ENCODE data around the gene C18orf54.
"Not testable (repeated sequence)": the region's sequence is repeated elsewhere in the genome, so short reads cannot be mapped to it uniquely, and the experiment has no call there.

C18orf54 gene

DNA sequence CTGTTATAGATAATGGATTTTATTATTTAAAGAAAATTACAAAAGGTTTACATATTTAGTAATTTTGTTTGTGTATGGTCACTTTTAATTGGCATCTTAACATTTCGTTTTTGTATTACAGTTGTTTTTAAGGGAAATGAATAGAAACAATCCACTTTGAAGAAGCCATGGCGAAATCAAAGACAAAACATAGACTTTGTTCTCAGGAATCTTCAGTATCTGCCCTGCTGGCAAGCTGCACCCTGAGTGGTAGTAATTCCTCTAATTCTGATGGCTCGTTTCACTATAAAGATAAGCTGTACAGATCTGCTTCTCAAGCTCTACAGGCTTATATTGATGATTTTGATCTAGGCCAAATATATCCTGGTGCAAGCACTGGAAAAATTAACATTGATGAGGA, 2.7 kb downstream of the C18orf54 start:
- Mint-ChIP-seq H3K27me3 (no peaks in the 10 kb centered on the region), H3K4me3 (no peak overlapping the region), H3K27ac (no peak overlapping the region), H3K9me3 (ENCODE audit: low read depth) (no peaks in the 10 kb centered on the region), H3K36me3 (peaks cover 4% of the 10 kb centered on the region), H3K4me1 (ENCODE audit: low read depth) (peaks cover 13% of the 10 kb centered on the region)

DNA sequence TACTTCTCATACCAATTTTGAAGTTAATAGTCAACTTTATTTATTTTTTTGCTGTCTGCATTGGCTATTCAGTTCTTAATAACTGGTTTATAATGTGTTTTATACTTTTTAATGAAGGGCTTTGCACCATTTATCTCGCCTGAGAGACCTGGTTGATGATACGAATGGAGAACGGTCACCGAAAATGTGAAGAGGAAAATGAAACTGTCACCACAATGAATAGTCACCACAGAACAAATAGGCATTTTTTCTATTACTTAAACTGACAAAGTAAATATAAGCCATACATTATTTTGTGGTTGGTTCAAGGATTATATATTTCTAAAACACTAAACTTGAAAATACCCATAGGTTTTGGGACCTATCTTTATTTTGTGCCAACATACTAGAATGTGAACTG, 20.4 kb downstream of the C18orf54 start:
- Mint-ChIP-seq H3K27ac (no peak overlapping the region), H3K27me3 (no peaks in the 10 kb centered on the region), H3K4me1 (ENCODE audit: low read depth) (no peaks in the 10 kb centered on the region), H3K9me3 (ENCODE audit: low read depth) (no peaks in the 10 kb centered on the region), H3K36me3 (peaks cover 9% of the 10 kb centered on the region), H3K4me3 (no peak overlapping the region)

DNA sequence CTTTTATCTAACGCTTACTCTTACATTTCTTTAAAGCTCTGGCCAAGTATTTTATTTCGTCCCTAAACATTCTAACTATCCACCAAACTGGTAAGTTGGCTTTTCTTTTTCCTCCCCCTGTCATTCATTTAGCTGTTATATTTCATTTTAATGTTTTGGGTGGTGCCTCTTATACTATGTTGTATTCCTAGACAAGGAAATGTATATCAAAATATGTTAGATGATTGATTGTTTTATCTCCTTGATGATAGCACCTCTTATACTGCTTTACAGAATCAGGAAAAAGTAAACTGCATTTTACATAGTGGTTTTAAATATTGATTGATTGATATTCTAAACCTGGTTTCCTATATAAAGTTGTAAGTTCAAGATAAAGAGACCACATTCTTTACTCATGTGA, 23.9 kb downstream of the C18orf54 start:
- Mint-ChIP-seq H3K27me3 (no peaks in the 10 kb centered on the region), H3K36me3 (peaks cover 2% of the 10 kb centered on the region), H3K9me3 (ENCODE audit: low read depth) (no peaks in the 10 kb centered on the region), H3K4me1 (ENCODE audit: low read depth) (no peaks in the 10 kb centered on the region), H3K27ac (no peak overlapping the region), H3K4me3 (no peak overlapping the region)

DNA sequence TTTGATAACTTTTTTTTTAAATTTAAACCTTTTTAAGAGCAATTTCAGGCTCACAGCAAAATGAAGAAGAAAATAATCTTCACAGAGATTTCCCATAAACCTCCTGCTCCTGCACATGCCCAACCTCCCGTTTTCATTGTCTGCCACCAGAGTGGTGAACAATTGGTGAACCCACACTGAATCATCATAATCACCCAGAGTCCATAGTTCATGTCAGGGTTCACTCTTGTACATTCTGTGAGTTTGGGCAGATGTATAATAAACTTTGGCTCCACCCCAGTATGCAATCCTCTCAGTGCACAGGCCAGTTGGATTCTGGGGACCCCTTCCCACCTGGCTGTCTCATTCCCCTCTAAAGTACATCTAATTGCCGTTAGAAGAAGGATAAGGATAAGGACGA, 24.4 kb downstream of the C18orf54 start:
- Mint-ChIP-seq H3K9me3 (ENCODE audit: low read depth) (no peaks in the 10 kb centered on the region), H3K4me1 (ENCODE audit: low read depth) (no peaks in the 10 kb centered on the region), H3K4me3 (no peak overlapping the region), H3K27ac (no peak overlapping the region), H3K27me3 (no peaks in the 10 kb centered on the region), H3K36me3 (peaks cover 2% of the 10 kb centered on the region)

DNA sequence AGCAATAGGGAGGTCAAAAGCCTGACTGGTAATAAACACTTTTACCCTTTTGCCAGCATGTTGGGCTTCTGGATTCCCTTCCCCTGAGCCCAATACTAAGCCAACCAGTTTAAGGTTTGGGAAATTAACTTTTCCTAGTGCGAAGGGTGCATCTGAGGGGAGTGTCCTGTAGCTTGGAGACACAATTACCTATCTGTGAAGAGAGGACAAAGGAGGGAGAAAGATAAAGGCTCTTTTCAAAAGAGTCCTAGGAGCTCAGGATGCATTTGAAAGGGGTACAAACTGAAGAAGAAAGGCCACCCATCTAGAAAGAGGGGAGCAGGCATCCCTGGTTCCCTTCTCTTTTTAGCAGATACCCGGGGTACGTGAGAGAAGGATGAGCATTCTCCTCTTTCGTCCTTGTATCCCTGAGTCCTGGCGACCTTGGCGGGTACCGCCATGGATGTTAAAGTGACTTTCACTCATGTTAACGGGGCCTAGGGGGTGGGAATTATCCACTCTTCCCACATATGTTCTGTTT, 25.1 kb downstream of the C18orf54 start:
- H3K27ac Mint-ChIP-seq = no peak overlapping the region
- peaks cover 2% of the 10 kb centered on the region for H3K36me3 Mint-ChIP-seq
- H3K4me1 Mint-ChIP-seq (ENCODE audit: low read depth) = no peaks in the 10 kb centered on the region
- H3K9me3 Mint-ChIP-seq (ENCODE audit: low read depth) = no peaks in the 10 kb centered on the region
- H3K4me3 Mint-ChIP-seq = no peak overlapping the region
- H3K27me3 Mint-ChIP-seq = no peaks in the 10 kb centered on the region

DNA sequence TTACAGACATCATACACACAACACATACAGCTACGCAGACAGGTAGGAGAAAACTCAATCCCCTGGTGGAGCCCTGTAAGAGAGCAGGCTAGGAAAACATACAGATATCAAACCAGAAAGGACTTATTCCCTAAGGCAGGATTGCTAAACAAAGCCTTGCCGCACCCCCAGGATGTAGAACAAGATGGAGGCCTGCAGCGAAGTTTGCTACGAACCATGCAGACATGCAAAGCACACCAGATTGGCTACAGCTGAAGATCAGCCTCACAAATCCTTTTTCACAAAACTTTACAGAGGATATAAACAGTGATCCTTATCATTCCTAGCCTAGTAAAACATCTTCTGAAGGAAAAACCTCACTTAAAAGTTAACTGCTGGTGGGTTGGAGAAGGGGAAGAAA, 28.3 kb downstream of the C18orf54 start:
- no peaks in the 10 kb centered on the region for H3K4me1 Mint-ChIP-seq (ENCODE audit: low read depth)
- H3K27me3 Mint-ChIP-seq = peaks cover 8% of the 10 kb centered on the region
- no peak overlapping the region for H3K4me3 Mint-ChIP-seq
- H3K36me3 Mint-ChIP-seq = no peaks in the 10 kb centered on the region
- H3K27ac Mint-ChIP-seq = no peak overlapping the region
- H3K9me3 Mint-ChIP-seq (ENCODE audit: low read depth) = no peaks in the 10 kb centered on the region

DNA sequence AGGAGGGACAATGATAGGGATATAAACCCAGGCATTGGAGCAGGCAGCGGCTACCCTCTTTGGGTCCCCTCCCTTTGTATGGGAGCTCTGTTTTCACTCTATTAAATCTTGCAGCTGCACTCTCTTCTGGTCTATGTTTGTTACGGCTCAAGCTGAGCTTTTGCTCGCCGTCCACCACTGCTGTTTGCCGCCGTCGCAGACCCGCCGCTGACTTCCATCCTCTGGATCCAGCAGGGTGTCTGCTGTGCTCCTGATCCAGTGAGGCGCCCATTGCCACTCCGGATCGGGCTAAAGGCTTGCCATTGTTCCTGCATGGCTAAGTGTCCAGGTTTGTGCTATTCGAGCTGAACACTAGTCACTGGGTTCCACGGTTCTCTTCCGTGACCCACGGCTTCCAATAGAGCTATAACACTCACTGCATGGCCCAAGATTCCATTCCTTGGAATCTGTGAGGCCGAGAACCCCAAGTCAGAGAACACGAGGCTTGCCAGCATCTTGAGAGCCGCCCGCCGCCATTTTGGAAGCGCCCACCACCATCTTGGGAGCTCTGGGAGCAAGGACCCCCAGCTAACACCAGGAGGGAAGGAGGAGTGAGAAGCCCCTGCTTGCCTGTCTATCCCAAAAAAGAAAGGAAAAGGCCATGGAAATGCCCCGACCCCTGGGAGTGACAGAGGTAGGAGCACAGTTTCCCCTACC, 29.2 kb downstream of the C18orf54 start:
- H3K27ac Mint-ChIP-seq; H3K36me3 Mint-ChIP-seq; H3K4me3 Mint-ChIP-seq; H3K27me3 Mint-ChIP-seq; H3K4me1 Mint-ChIP-seq (ENCODE audit: low read depth); H3K9me3 Mint-ChIP-seq (ENCODE audit: low read depth): not testable (repeated sequence)

DNA sequence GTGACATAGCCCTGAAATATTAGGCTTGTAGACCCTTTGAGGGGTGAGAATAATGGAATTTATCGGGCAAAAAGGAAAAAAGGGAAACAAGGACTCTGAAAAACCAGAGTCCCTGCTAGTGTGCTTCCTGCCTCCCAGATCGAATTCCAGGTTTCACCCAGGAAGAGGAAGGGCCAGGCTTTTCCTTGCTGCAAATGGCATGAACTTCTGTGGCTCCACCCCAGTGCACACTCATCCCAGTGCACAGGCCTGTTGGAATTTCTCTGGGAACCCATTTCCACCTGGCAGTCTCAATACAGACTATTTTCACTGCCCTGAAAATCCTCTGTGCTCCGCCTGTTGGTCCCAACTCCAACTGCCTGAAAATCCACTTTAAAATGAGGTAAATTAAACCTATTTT, 29.9 kb downstream of the C18orf54 start:
- Mint-ChIP-seq H3K9me3 (ENCODE audit: low read depth) (no peaks in the 10 kb centered on the region), H3K27ac (no peak overlapping the region), H3K4me1 (ENCODE audit: low read depth) (no peaks in the 10 kb centered on the region), H3K27me3 (peaks cover 13% of the 10 kb centered on the region), H3K36me3 (no peaks in the 10 kb centered on the region), H3K4me3 (no peak overlapping the region)

DNA sequence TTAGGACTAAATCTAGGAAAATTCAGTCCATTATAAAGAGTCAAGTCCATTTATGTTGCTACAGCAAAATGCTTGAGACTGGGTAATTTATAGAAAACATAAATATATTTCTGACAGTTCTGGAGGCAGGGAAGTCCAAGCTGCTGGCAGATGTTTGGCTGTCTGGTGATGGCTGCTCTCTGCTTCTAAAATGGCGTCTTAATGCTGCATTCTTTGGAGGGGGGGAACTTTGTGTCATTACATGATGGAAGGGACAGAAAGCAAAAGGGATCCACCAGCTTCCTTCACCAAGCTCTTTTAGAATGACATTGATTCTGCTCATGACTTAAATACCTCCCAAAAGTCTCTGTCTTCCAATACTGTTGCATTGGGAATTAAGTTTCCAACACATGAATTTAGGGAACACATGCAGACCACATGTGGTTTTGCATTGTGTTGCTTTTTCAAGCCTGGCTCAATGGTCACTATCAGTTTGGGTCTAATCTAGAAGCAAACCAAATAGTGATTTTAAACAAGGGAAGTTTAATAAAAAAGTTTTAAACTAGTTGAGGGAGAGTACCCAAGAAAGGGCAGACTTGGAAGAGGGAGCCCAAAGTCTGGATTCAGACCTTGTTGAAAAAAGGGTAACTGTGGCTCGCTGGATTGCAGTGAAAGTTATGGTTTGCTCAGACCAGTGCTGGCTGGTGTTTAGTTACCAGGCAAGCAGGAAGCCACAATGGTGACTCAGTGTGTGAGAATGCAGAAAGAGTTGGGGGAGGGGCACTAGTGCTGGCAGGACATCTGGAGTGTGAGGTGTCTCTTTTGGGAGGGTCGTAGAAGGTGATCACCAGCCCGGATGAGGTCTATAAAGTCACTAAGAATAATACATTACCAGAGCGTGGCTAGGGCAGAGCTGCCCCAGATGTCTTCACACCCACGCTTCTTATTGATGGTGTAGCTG, 30.8 kb downstream of the C18orf54 start:
- H3K4me1 Mint-ChIP-seq (ENCODE audit: low read depth) = no peaks in the 10 kb centered on the region
- H3K27ac Mint-ChIP-seq = no peak overlapping the region
- peaks cover 13% of the 10 kb centered on the region for H3K27me3 Mint-ChIP-seq
- no peaks in the 10 kb centered on the region for H3K9me3 Mint-ChIP-seq (ENCODE audit: low read depth)
- no peaks in the 10 kb centered on the region for H3K36me3 Mint-ChIP-seq
- no peak overlapping the region for H3K4me3 Mint-ChIP-seq

DNA sequence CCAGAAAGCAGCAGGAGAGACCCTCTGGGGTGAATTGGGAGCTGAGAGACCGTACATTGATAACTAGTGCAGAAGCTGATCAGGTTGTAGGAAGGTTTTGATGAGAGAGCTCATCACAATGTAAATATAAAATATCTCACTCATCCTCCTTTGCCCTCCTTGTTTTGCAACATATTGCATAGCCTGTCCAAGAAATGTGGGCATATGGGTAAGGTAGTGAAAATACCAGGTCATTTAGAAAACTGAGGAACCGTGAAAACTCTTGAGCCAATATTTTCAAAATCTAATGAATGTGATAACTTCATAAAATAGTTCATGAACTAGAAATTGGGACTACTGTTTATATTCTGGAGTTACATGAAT, 31.4 kb downstream of the C18orf54 start:
- Mint-ChIP-seq H3K27ac (no peak overlapping the region), H3K36me3 (no peaks in the 10 kb centered on the region), H3K4me3 (no peak overlapping the region), H3K9me3 (ENCODE audit: low read depth) (no peaks in the 10 kb centered on the region), H3K27me3 (peaks cover 13% of the 10 kb centered on the region), H3K4me1 (ENCODE audit: low read depth) (no peaks in the 10 kb centered on the region)

DNA sequence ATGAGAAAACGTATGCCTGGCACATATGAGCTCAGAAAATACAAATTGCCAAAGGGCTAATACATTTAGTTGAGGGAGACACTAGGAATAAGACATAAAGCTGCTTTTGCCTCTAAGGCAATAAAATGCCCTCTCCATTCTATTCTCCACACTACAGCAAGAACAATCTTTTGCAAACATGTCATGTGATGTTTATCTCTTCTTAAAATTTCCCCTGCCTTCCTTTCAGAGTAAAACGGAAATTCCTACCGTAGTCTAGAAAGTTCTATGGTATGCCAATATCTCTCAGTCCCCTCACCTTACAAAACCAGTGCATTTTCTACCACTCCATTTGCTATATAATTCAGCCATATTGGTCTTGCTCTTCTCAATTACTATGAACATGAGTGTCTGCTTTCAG, 33.1 kb downstream of the C18orf54 start:
- H3K9me3 Mint-ChIP-seq (ENCODE audit: low read depth) = no peaks in the 10 kb centered on the region
- H3K36me3 Mint-ChIP-seq = no peaks in the 10 kb centered on the region
- no peaks in the 10 kb centered on the region for H3K4me1 Mint-ChIP-seq (ENCODE audit: low read depth)
- H3K27ac Mint-ChIP-seq = no peak overlapping the region
- H3K4me3 Mint-ChIP-seq = no peak overlapping the region
- peaks cover 13% of the 10 kb centered on the region for H3K27me3 Mint-ChIP-seq

DNA sequence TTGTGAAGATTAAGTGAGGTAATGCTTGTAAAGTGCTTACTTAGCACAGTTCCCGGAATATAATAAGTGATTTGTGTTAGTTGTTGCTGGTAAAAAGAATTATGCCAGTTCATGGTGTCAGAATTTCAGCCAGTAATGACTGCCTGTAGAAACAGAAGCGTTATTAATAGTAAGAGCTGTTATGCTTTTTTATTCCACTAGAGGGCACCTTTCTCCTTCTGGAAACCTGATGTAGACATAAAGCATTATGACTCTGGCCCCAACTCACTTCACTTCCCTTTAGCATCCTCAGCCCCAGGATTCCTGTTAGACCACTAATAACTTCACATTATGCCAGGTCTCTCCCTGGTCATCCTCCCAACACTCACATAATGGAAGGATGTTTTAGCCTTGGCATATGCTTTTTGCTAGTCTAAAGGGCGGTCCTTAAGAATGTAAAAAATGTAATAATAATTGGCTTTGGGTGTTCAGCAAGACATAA, 34.9 kb downstream of the C18orf54 start:
- H3K9me3 Mint-ChIP-seq (ENCODE audit: low read depth) = no peaks in the 10 kb centered on the region
- H3K36me3 Mint-ChIP-seq = no peaks in the 10 kb centered on the region
- peaks cover 15% of the 10 kb centered on the region for H3K27me3 Mint-ChIP-seq
- no peak overlapping the region for H3K27ac Mint-ChIP-seq
- no peak overlapping the region for H3K4me3 Mint-ChIP-seq
- H3K4me1 Mint-ChIP-seq (ENCODE audit: low read depth) = no peaks in the 10 kb centered on the region

DNA sequence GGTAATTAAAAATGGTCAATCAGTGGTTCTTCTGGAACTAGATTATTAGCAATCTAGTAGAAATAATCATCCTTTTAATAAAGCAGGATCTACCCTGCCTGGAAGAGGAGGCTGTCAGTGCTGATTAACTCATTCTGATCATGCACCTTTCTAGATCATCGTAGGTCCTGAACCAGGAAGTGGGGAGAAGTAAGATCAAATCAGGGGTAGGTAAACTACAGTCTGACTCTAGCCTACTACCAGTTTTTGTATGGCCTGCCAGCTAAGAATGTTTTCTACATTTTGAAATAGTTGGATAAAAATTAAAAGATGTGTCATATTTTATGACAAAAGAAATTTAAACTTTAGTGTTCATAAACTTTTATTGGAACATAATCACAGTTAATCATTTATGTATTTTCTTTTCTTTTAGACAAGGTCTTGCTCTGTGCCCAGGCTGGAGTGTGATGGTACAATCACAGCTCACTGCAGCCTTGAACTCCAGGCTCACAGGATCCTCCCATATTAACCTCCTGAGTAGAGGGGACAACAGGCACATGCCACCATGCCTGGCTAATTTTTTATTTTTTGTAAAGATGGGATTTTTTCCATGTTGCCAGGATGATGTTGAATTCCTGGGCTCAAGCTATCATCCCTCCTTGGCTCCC, 36.1 kb downstream of the C18orf54 start:
- Mint-ChIP-seq H3K36me3 (no peaks in the 10 kb centered on the region), H3K4me1 (ENCODE audit: low read depth) (no peaks in the 10 kb centered on the region), H3K9me3 (ENCODE audit: low read depth) (no peaks in the 10 kb centered on the region), H3K27me3 (peaks cover 15% of the 10 kb centered on the region), H3K27ac (no peak overlapping the region), H3K4me3 (no peak overlapping the region)

DNA sequence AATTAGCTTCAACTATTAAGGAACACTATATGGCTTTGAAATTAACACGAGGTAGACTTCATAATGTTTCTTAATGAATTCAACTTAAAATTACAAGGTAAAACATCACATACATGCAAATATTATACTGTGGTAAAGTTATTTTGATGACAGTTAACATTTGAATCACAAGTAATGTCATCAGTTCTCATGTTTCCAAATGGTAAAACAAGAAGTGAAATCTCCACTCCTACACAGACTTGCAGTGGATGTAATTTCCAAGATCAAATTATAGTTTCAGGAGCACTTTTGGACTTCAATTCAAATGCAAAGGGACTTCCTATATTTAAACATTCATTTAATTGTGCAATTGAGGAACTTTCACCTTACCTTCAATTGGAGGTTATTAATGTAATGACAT, 39.1 kb downstream of the C18orf54 start:
- no peak overlapping the region for H3K27ac Mint-ChIP-seq
- no peaks in the 10 kb centered on the region for H3K9me3 Mint-ChIP-seq (ENCODE audit: low read depth)
- H3K4me3 Mint-ChIP-seq = no peak overlapping the region
- H3K4me1 Mint-ChIP-seq (ENCODE audit: low read depth) = no peaks in the 10 kb centered on the region
- peaks cover 7% of the 10 kb centered on the region for H3K27me3 Mint-ChIP-seq
- no peaks in the 10 kb centered on the region for H3K36me3 Mint-ChIP-seq

DNA sequence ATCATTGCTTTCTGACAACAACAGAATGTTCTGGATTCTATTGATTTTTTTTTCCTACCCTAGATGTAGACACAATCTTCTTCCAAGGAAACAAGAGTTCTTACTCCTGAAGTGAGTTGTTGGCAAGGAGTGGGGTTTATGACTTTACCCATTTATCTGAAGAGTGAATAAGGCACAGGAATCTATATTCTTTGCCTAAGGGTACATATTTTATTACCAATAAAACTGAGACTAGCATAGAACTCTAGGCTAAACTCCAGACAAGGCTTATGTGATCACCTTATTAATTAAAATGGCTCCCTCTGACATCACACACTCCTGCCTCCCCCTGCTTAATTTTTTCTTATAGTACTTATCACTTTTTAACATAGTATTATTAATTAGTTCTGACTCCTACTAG, 47.6 kb downstream of the C18orf54 start:
- H3K9me3 Mint-ChIP-seq (ENCODE audit: low read depth) = no peaks in the 10 kb centered on the region
- no peaks in the 10 kb centered on the region for H3K4me1 Mint-ChIP-seq (ENCODE audit: low read depth)
- H3K27me3 Mint-ChIP-seq = peaks cover 16% of the 10 kb centered on the region
- H3K27ac Mint-ChIP-seq = no peak overlapping the region
- H3K36me3 Mint-ChIP-seq = no peaks in the 10 kb centered on the region
- H3K4me3 Mint-ChIP-seq = no peak overlapping the region
